Endothelial cell of umbilical vein (primary cell): Measurements from ENCODE around the gene CHMP1A. TPM values are rescaled to one million over a fixed set of nuclear protein-coding genes. Genes with fewer than 3 reads are reported as not detected.

ENCODE experiments used
- BruUV-seq: library from RNA; stranded (reverse); fragments of 400-500 nt; replicated peaks from 2 replicates; lab custom pipeline; 2021; lab: Mats Ljungman, UMichigan
- CTCF ChIA-PET: fragments of 300-600, 350-600 bp; sonication (Branson Sonifier 250); formaldehyde crosslinking; loops from one replicate; lab custom pipeline; 2021; ENCODE audit warnings: antibody characterized with exemption, inconsistent platforms; lab: Charles Lee
- POLR2A ChIA-PET: fragments of 300-600, 350-600 bp; sonication (Branson Sonifier 250); formaldehyde crosslinking; loops from one replicate; lab custom pipeline; 2021; ENCODE audit warnings: antibody characterized with exemption, inconsistent platforms; lab: Charles Lee
- DNase-seq: peaks from one replicate; pipeline ENCODE4 v3.0.0-alpha.2; 2011; ENCODE audit warnings: low read depth, low spot score
- FAIRE-seq: peaks from 2 replicates; lab custom pipeline; 2011; peaks lifted over from hg19 to GRCh38; lab: Jason Lieb, UNC
- H2AFZ ChIP-seq: 2 replicates; pipeline ENCODE4 v1.6.0; 2012; ENCODE audit warnings: low read depth, low read length, control low read depth, inconsistent platforms
- H3K27ac ChIP-seq: 2 replicates; pipeline ENCODE4 v1.5.1; 2011; ENCODE audit warnings: low read depth, mild to moderate bottlenecking, control low read depth, low read length, moderate library complexity; ENCODE audit not compliant: insufficient read depth
- H3K27me3 ChIP-seq, 2 experiments: 2 replicates each; pipeline versions ENCODE4 v1.6.0 to v1.6.1; 2011; ENCODE audit warnings: low read length in 2 of 2, mixed read lengths in 1 of 2; ENCODE audit not compliant: control insufficient read depth in 2 of 2, insufficient read depth in 2 of 2
- H3K36me3 ChIP-seq, 2 experiments: 2 replicates in 1 of 2; 3 replicates in 1 of 2; pipeline ENCODE4 v1.5.1; 2011; ENCODE audit warnings: low read length in 2 of 2, mild to moderate bottlenecking in 1 of 2, moderate library complexity in 1 of 2; ENCODE audit not compliant: control insufficient read depth in 2 of 2, insufficient read depth in 2 of 2; ENCODE audit errors: extremely low read depth in 1 of 2
- H3K4me1 ChIP-seq: 3 replicates; pipeline ENCODE4 v1.5.1; 2011; ENCODE audit warnings: mild to moderate bottlenecking, low read length; ENCODE audit not compliant: control insufficient read depth, insufficient read depth; ENCODE audit errors: extremely low read depth
- H3K4me2 ChIP-seq: 2 replicates; pipeline ENCODE4 v1.6.1; 2011; ENCODE audit warnings: low read length, control low read depth, mixed read lengths; ENCODE audit not compliant: insufficient read depth
- H3K4me3 ChIP-seq, 3 experiments: fragments of 200-600 bp in 1 of 3; sonication (generic), shearing (Covaris generic) in 1 of 3; replicated peaks in 1 of 3; 2 replicates each; pipeline ENCODE4 v1.5.1; 2011 to 2016; ENCODE audit warnings: control low read depth in 3 of 3, low read length in 3 of 3, mild to moderate bottlenecking in 2 of 3, inconsistent platforms in 1 of 3, low read depth in 1 of 3, moderate library complexity in 1 of 3; ENCODE audit not compliant: insufficient read depth in 1 of 3
- H3K79me2 ChIP-seq: 2 replicates; pipeline ENCODE4 v1.6.0; 2012; ENCODE audit warnings: low read length, inconsistent platforms; ENCODE audit not compliant: control insufficient read depth, insufficient read depth
- H3K9ac ChIP-seq: replicated peaks from 2 replicates; pipeline ENCODE3; 2011; ENCODE audit warnings: low read length, control low read depth; ENCODE audit not compliant: insufficient read depth; ENCODE audit errors: extremely low read depth
- H3K9me1 ChIP-seq: replicated peaks from 3 replicates; pipeline ENCODE4 v1.6.0; 2011; ENCODE audit warnings: mild to moderate bottlenecking, low read length; ENCODE audit not compliant: control insufficient read depth, insufficient read depth; ENCODE audit errors: extremely low read depth
- H3K9me3 ChIP-seq: replicated peaks from 2 replicates; pipeline ENCODE4 v1.5.1; 2012; ENCODE audit warnings: low read length, inconsistent platforms; ENCODE audit not compliant: control insufficient read depth, insufficient read depth
- H4K20me1 ChIP-seq: replicated peaks from 2 replicates; pipeline ENCODE3; 2011; ENCODE audit warnings: mild to moderate bottlenecking, low read length; ENCODE audit not compliant: control insufficient read depth, insufficient read depth; ENCODE audit errors: extremely low read depth
- EZH2 ChIP-seq: IDR thresholded peaks from 2 replicates; pipeline ENCODE4 v1.6.1; 2012; ENCODE audit warnings: borderline replicate concordance, low read depth, mild to moderate bottlenecking, moderate library complexity, low read length, inconsistent platforms; ENCODE audit not compliant: severe bottlenecking
- FOS ChIP-seq: IDR thresholded peaks from 2 replicates; pipeline ENCODE4 v1.6.1; 2011; ENCODE audit warnings: mild to moderate bottlenecking, low read length, moderate library complexity, borderline replicate concordance; ENCODE audit not compliant: insufficient read depth
- JUN ChIP-seq: IDR thresholded peaks from 2 replicates; pipeline ENCODE4 v1.6.1; 2011; ENCODE audit warnings: borderline replicate concordance, low read depth; ENCODE audit not compliant: insufficient read length, insufficient read depth
- MYC ChIP-seq: IDR thresholded peaks from one replicate; pipeline ENCODE4 v1.6.1; 2011; ENCODE audit warnings: mild to moderate bottlenecking, low read depth, low read length
- POLR2A ChIP-seq: IDR thresholded peaks from 2 replicates; pipeline ENCODE4 v1.6.1; 2012; ENCODE audit warnings: low read depth, mild to moderate bottlenecking, control low read depth, low read length
- POLR2AphosphoS5 ChIP-seq: IDR thresholded peaks from 2 replicates; pipeline ENCODE4 v1.6.1; 2012; ENCODE audit warnings: low read depth, mild to moderate bottlenecking, control low read depth, low read length, moderate library complexity; ENCODE audit not compliant: insufficient read depth
- dilution Hi-C: fragments of 300-500 bp; cut with MboI; formaldehyde crosslinking; loops from one replicate; pipeline ENCODE4 v1.15.0; 2019; ENCODE audit warnings: low sequenced_read_pairs; ENCODE audit not compliant: extremely low pct_ligation_motif_present
- intact Hi-C: fragments of 100-400 bp; cut with micrococcal nuclease; formaldehyde crosslinking; loops from one replicate; pipeline ENCODE4 v1.10.0; 2022
- polyA plus RNA-seq, 4 experiments: library from polyadenylated mRNA; depleted of rRNA in 3 of 4; stranded (reverse) in 3 of 4; unstranded in 1 of 4; fragments of >200 nt; gene quantifications; 2 replicates each; pipeline versions ENCODE4 v1.2.1 to v1.2.3, GENCODE V29; 2011 to 2012; ENCODE audit warnings: missing spikeins in 1 of 4
- total RNA-seq: library from RNA; stranded (reverse); gene quantifications from 2 replicates; pipeline ENCODE4 v1.2.3, GENCODE V29; 2021
- TF ChIP-seq, protein P1 (sequence below), 2 donors: IDR thresholded peaks; 1 replicate in 1 of 2; 2 replicates in 1 of 2; pipeline ENCODE4 v1.5.1; 2011; ENCODE audit warnings: low read length in 2 of 2, mild to moderate bottlenecking in 2 of 2, moderate library complexity in 2 of 2, control low read depth in 1 of 2, inconsistent platforms in 1 of 2, low read depth in 1 of 2; ENCODE audit not compliant: insufficient read depth in 1 of 2; ENCODE audit errors: extremely low read depth in 1 of 2
- TF ChIP-seq, protein P2 (sequence below): IDR thresholded peaks from 2 replicates; pipeline ENCODE4 v1.6.1; 2011; ENCODE audit not compliant: insufficient read depth, insufficient read length

CHMP1A gene
- total and polyA plus RNA-seq, 2 donors (not counting 3 experiments of a cell fraction or from before 2014, with no cell fraction given), result 83.9 to 101 TPM

DNA sequence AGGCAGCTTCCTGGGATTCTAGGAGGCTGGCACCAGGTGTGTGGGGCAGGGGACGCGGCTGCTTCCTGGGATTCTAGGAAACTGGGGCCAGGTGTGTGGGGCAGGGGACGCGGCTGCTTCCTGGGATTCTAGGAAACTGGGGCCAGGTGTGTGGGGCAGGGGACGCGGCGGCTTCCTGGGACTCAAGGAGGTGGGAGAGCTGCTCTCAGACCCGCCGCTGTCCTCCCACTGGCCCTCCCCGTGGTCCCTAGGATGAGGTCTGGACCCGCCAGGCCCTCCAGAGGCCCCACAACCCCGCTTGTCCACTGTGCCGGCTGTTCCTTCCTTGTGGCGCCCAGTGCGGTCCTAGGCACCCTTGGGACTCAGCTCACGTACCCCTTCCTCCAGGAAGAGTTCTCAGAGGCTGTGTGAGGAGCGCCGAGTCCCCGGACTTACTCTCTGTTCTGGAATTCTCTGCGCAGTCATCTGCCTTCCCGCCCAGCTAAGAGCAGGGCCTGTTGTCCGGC, 43.5 kb downstream of the CHMP1A start:
- dilution Hi-C loops, result no loop called here
- POLR2A ChIA-PET, result no interaction called here

GRCh38 chr16:89613231-89613953, 44.1 kb downstream of the CHMP1A start, which contains the start of gene DPEP1:
Gene DPEP1, plus strand, starts transcription at chr16:89613642. Its CDS starts 16,769 bp downstream, at chr16:89630411.
- BruUV-seq, result no TSS peak
- no peaks in the 10 kb centered on the region for H3K36me3 ChIP-seq
- dilution Hi-C loops (no loop called here), intact Hi-C loops (no loop called here)
- FAIRE-seq (no peak), DNase-seq (no peak)
- H3K4me1 ChIP-seq, result peaks cover 2% of the 10 kb centered on the region
- TF ChIP-seq EZH2 (no peak), JUN (no peak), FOS (no peak), POLR2AphosphoS5 (no peak), MYC (no peak)
- TF ChIP-seq, protein P1, sequence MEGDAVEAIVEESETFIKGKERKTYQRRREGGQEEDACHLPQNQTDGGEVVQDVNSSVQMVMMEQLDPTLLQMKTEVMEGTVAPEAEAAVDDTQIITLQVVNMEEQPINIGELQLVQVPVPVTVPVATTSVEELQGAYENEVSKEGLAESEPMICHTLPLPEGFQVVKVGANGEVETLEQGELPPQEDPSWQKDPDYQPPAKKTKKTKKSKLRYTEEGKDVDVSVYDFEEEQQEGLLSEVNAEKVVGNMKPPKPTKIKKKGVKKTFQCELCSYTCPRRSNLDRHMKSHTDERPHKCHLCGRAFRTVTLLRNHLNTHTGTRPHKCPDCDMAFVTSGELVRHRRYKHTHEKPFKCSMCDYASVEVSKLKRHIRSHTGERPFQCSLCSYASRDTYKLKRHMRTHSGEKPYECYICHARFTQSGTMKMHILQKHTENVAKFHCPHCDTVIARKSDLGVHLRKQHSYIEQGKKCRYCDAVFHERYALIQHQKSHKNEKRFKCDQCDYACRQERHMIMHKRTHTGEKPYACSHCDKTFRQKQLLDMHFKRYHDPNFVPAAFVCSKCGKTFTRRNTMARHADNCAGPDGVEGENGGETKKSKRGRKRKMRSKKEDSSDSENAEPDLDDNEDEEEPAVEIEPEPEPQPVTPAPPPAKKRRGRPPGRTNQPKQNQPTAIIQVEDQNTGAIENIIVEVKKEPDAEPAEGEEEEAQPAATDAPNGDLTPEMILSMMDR (IDR thresholded peaks at IDR 0.05; ENCODE audit: extremely low read depth in 1 of 2, insufficient read depth in 1 of 2, low read depth in 1 of 2, low read length in 2 of 2), result no peak
- TF ChIP-seq, protein P2, sequence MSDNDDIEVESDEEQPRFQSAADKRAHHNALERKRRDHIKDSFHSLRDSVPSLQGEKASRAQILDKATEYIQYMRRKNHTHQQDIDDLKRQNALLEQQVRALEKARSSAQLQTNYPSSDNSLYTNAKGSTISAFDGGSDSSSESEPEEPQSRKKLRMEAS, result no peak
- POLR2A ChIA-PET, result no interaction called here
- no peak within 1 kb of the TSS for H3K4me2 ChIP-seq
- no peaks in the 10 kb centered on the region for H3K27me3 ChIP-seq
- no peaks in the 10 kb centered on the region for H3K9me1 ChIP-seq
- no peak within 1 kb of the TSS for H2AFZ ChIP-seq
- no peak within 1 kb of the TSS for H3K27ac ChIP-seq
- CTCF ChIA-PET, result interaction anchor here (1.4 to 4.1 kb wide), 14 partner anchors 10 to 73 kb away, joined by 3 to 48 read pairs (median 6); partner anchors contain the start of genes CDK10, CHMP1A and SPATA33
- H3K79me2 ChIP-seq, result no peaks in the 10 kb centered on the region
- no peak within 1 kb of the TSS for H3K9ac ChIP-seq
- H3K4me3 ChIP-seq, result no peak within 1 kb of the TSS
- H3K9me3 ChIP-seq, result no peaks in the 10 kb centered on the region
- H4K20me1 ChIP-seq, result no peaks in the 10 kb centered on the region

More for the DNA sequence above, 43.5 kb downstream of the CHMP1A start:
- Histone ChIP-seq H2AFZ (no peak overlapping the region), H3K9me3 (no peaks in the 10 kb centered on the region), H3K4me3 (no peak overlapping the region), H3K4me1 (peaks cover 2% of the 10 kb centered on the region), H3K36me3 (no peaks in the 10 kb centered on the region), H3K27me3 (no peaks in the 10 kb centered on the region), H3K9me1 (no peaks in the 10 kb centered on the region), H3K9ac (no peak overlapping the region), H3K4me2 (no peak overlapping the region), H3K27ac (no peak overlapping the region), H4K20me1 (no peaks in the 10 kb centered on the region), H3K79me2 (no peaks in the 10 kb centered on the region)
- FAIRE-seq (no peak), DNase-seq (no peak)
- TF ChIP-seq MYC (no peak), FOS (no peak), EZH2 (no peak), POLR2A (no peak), POLR2AphosphoS5 (no peak)
- intact Hi-C loops, result no loop called here
- no TSS peak for BruUV-seq
- CTCF ChIA-PET, result interaction anchor here (1.0 to 4.1 kb wide), 21 partner anchors 9 to 247 kb away, joined by 3 to 48 read pairs (median 6); partner anchors contain the start of genes CDK10, CHMP1A, CPNE7 and SPATA33
